ENCODE data around the gene ARHGEF11.

The ARHGEF11 gene

GRCh38 chr1:156898161-156898566, 147.4 kb downstream of the ARHGEF11 start:
- FAIRE-seq, result peak; percentile 49

DNA sequence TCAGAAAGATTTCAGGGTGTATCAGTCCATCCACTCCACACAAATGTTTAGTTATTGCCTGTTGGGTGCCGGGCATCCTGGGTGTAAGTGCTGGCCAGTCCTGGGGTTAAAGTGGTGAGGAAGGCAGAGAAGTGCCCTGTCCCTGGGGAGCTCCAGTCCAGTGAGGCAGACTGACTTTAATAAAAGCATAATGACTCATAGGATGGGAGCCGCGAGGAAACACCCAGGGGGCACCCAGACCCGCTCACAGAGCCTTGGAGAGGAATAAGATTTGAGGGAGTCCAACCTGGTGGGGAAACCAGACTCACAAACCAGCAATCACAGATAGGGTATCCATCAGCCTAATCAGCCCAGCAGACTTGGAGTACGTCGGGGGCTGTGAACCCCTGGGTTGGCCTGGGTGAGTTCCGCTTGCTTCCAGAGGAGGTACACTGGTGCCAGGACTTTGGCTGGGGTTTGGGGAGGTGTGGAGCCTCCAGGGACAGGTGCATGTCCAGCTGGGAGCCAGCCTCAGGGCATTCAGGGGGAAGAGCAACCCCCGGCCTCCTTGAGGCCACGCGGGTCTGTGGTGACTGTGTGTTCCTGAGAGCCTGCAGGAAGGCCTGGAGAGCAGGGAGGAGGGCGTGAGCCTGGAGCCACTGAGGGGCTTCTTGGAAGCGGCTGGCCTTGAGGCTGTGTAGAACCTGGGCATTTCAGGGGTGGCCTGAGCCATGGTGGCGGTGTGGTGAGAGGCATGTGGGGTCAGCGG, 148.3 kb downstream of the ARHGEF11 start:
- DNase-seq (ENCODE audit: insufficient read length, low spot score) (peak; percentile 55), FAIRE-seq (no peak)

More at GRCh38 chr1:156898161-156898566, 147.4 kb downstream of the ARHGEF11 start:
- peak; percentile 57 for DNase-seq (ENCODE audit: insufficient read length, low spot score)

DNA sequence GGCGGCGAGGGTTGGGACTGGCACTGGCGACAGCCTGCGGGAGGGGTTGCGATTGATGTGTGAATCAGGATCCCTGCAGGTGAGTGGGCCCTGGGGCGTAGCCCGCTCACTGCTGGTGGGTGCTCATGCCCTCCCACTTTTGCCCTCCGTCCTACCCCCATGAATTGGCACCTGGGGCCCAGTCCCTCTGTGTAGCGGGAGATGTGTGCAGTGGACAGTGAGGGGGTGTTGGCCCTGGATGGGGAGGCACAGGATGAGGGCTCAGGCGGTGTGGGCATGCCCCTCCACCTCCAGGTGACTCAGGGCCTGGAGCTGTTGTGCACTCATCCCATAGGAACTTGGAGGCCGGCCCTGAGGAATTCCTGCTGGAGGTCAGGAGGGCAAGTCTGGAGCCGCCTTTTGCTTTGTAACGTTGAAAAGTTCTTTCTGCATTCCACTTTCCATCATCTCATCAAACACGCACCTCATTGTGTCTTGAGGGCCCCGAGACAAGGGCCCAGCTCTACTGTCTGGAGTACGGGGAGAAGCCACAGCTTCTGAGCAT, 149.0 kb downstream of the ARHGEF11 start:
- peak; percentile 65 for FAIRE-seq
- peak; percentile 90 for DNase-seq (ENCODE audit: insufficient read length, low spot score)

DNA sequence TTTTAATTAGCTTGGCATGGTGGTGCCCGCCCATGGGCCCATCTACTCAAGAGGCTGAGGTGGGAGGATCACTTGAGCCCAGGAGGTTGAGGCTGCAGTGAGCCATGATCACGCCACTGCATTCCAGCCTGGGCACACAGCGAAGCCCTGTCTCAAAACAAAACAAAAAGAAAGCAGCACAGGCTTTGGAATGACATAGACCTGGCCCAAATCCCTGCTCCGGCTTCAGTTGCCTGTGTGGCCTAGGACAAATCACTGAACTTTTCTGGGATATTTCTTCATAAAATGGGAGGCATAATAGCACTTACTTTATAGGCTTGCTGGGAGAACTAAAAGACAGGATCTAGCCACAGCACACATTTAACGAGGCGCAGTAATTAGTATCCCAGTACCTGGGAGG, 149.6 kb downstream of the ARHGEF11 start:
- FAIRE-seq (no peak), DNase-seq (ENCODE audit: insufficient read length, low spot score) (no peak)

DNA sequence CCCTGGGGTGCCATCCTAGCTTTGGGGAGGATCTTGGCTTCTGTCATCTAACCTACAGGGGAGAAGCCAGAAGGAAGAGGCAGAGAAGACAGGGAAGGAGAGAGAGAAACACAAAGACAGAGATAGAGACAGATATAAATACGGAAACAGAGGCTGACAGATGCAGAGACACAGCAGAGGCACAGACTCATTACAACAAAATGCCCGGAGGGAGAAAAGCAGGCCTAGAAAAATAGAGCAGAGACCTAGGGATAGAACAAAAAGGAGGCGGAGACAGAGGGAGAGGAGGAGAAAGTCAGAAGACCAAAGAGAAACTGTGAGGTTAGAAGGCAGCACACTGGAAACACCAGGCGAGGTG, 150.1 kb downstream of the ARHGEF11 start:
- no peak for FAIRE-seq
- no peak for DNase-seq (ENCODE audit: insufficient read length, low spot score)

DNA sequence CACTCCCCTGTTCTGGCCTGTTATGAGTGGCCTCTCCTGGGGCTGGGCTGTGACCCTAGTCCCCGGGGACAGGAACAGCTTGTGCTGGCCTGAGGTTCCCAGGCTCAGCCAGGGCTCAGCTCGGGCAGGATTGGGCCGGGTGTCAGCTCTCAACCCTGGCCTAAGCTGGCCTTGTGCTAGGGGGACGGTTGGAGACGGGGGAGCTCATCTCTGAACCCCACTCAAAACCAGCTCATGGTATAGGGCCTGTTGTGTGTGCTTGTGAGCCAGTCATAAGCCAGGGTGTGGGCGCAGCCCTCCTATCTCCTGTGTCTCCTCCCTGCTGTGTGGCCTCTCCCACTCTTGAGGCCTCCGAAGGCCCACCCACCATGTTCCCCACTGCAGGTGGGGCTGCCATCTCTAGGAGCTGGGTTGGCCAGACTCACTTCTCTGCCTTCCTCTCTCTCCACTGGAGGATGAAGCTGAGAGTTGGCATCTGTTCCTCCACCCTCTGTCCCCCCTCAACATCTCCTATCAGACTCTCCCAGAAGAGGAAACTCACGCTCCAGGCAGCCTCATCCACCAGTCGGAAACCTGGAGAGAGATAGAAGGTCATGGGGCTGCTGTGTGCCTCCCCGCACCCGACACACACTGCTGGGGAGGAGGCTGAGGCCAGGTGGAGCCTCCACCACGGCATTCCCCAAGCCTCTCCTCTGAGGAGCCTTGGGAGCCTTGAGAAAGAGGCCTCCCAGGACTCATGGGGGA, 150.7 kb downstream of the ARHGEF11 start:
- DNase-seq (ENCODE audit: insufficient read length, low spot score), result no peak
- FAIRE-seq, result no peak

GRCh38 chr1:156894001-156894400, 151.5 kb downstream of the ARHGEF11 start:
- FAIRE-seq, result no peak
- DNase-seq (ENCODE audit: insufficient read length, low spot score), result no peak

DNA sequence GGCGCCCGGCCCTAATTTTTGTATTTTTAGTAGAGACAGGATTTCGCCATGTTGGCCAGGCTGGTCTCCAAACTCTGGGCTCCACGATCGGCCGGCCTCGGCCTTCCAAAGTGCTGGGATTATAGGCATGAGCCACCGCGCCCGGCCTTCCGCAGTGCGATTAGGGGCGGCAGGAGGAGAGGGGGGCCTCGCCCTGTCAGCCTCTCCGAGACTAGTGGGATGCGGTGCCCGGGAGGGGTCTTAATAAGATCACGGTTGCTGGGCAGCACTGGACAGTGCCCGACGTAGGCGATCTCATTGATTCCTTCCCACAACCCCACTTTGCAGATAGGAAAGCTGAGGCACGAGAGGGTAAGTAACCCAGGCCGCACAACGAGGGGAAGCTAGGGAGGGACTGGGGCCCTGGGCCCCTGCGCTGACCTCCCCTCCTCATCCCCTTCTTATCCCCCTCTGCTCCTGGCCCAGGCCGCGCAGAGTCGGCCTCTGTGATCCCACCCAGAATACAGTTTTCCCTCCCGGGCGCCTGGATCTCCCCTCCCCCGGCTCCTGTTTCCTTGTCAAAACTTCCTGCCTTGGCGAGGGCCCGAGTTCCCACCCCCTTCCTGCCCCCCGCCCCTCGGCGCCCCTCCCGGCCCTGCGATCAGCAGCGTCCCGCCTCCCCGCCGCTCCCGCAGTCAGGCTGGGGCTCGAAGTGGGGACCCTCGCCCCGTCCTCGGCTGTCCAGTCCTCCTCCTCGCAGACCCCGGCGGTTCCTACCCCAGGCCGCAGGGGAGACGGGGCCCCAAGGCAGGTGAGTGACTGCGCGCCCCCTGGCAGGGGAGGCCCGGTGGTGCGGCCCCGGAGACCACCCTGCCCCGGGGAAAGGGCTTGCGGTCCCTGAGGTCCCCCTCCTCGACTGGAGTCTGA, 152.2 kb downstream of the ARHGEF11 start, which contains the start of gene PEAR1:
PEAR1 (plus strand) TSS at position 671 of the 906 bp plus-strand sequence. CDS start 10,209 bp downstream, outside the sequence.
- DNase-seq (ENCODE audit: insufficient read length, low spot score), result peak; percentile 62
- FAIRE-seq, result no peak

GRCh38 chr1:156892190-156893047, 153.1 kb downstream of the ARHGEF11 start:
- FAIRE-seq (no peak), DNase-seq (ENCODE audit: insufficient read length, low spot score) (peak; percentile 81)

GRCh38 chr1:156889802-156890580, 155.6 kb downstream of the ARHGEF11 start:
- FAIRE-seq (no peak), DNase-seq (ENCODE audit: insufficient read length, low spot score) (peak; percentile 77)

DNA sequence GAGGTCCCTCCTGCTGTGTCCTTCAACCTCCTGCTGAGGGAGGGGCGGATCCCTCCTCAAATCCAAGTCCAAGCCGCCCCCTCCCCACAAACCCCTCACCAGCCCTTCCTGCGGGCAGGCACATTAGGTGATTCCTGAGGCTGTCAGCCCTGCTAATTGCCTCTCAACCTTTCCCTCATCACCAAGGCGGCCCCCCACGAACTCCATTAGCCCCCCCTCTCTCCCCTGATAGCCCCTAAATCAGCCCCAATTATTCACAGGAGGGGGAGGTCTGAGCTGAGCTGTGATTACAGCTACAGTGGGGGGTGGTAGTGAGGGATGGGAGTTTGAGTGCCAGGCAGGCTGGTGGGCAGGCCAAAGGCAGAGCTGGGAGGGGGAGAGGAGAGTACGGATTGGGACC, 157.8 kb downstream of the ARHGEF11 start:
- DNase-seq (ENCODE audit: insufficient read length, low spot score) (no peak), FAIRE-seq (no peak)

GRCh38 chr1:156887317-156887716, 158.2 kb downstream of the ARHGEF11 start:
- FAIRE-seq (no peak), DNase-seq (ENCODE audit: insufficient read length, low spot score) (no peak)

- FAIRE-seq, result no peak
Measured at GRCh38 chr1:156886583-156887281, 158.8 kb downstream of the ARHGEF11 start.

GRCh38 chr1:156885880-156886355, 159.6 kb downstream of the ARHGEF11 start:
- DNase-seq (ENCODE audit: insufficient read length, low spot score) (no peak), FAIRE-seq (no peak)

More at GRCh38 chr1:156886583-156887281, 158.8 kb downstream of the ARHGEF11 start:
- no peak for DNase-seq (ENCODE audit: insufficient read length, low spot score)

DNA sequence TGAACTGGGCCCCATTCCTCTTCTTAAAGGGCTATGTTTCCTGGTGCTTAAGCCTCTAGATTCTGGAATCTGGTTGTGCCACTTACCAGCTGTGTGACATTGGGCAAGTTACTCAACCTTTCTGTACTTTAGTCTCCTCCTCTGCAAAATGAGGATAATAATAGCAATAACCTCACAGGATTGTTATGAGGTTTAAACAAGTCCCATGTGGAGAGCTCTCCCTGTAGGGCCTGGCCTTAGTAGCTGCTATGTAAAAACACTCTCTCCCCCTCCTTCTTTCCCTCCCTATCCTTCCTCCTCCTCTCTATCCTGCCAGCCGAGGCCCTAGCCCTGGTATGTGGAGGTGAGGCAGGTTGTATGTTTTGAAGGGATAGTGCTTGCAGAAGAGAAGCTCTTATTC, 160.2 kb downstream of the ARHGEF11 start:
- DNase-seq (ENCODE audit: insufficient read length, low spot score) (no peak), FAIRE-seq (no peak)
